ENCODE measurements around the gene RARB. TPM values are rescaled to one million over a fixed set of nuclear protein-coding genes. Genes with fewer than 3 reads are reported as not detected.
A peak's percentile ranks its signal among the peaks of the same experiment; 100 is the strongest.

The RARB gene
- total RNA-seq, 1 experiment from 2014 or later: 2.5 TPM

GRCh38 chr3:25427563-25427941 is 511 bp upstream of the RARB start:
- POLR2A ChIA-PET: interaction anchor here (0.7 to 1.5 kb wide), 3 partner anchors 17 to 487 kb away, joined by 3 to 6 read pairs (median 5); no protein-coding TSS in a partner anchor
- intact Hi-C loops (cut with micrococcal nuclease; ENCODE audit: unreplicated experiment): loop anchor here (5.0 kb wide), 1 partner anchor 165 kb away; no protein-coding TSS in a partner anchor

GRCh38 chr3:25428789-25429335 is 799 bp downstream of the RARB start:
- H3K4me1 ChIP-seq: peaks cover 64% of the 10 kb centered on the region
- H3K27me3 Mint-ChIP-seq (ENCODE audit: insufficient read depth, unreplicated experiment): no peaks in the 10 kb centered on the region
- TF ChIP-seq CTCF (IDR thresholded peaks at IDR 0.05; ENCODE audit: insufficient read depth in 1 of 2, low read depth in 1 of 2, low read length in 1 of 2, severe bottlenecking in 1 of 2, unreplicated experiment in 1 of 2): no peak
- ChIA-PET CTCF (interaction anchor here (1.2 kb wide), 1 partner anchor 26 kb away, joined by 4 read pairs; no protein-coding TSS in a partner anchor), POLR2A (no interaction called here)
- no peaks in the 10 kb centered on the region for H3K9me3 Mint-ChIP-seq (ENCODE audit: unreplicated experiment)
- H3K4me3 Mint-ChIP-seq (ENCODE audit: unreplicated experiment): peak overlapping the region; percentile 83
- H3K4me1 Mint-ChIP-seq (ENCODE audit: low read depth, unreplicated experiment): peaks cover 21% of the 10 kb centered on the region
- no peak overlapping the region for H3K27ac Mint-ChIP-seq (ENCODE audit: unreplicated experiment)
- intact Hi-C loops (cut with micrococcal nuclease; ENCODE audit: unreplicated experiment): loop anchor here (5.0 kb wide), 1 partner anchor 163 kb away; no protein-coding TSS in a partner anchor
- H3K27me3 ChIP-seq (replicated peaks; ENCODE audit: control insufficient read depth, insufficient read depth, low read length): no peaks in the 10 kb centered on the region; the same call in 1 of the 2 replicates
- peaks cover 1% of the 10 kb centered on the region for H3K36me3 Mint-ChIP-seq (ENCODE audit: insufficient read depth, unreplicated experiment)
- H3K9me3 ChIP-seq: no peaks in the 10 kb centered on the region
- peak overlapping the region; percentile 59 for H3K4me3 ChIP-seq (ENCODE audit: low read depth, low read length)
- no peak for DNase-seq
- no peaks in the 10 kb centered on the region for H3K36me3 ChIP-seq (ENCODE audit: control insufficient read depth, insufficient read depth, low read length)
- BruUV-seq (replicated peaks): no TSS peak

More at GRCh38 chr3:25427563-25427941, 511 bp upstream of the RARB start:
- no peaks in the 10 kb centered on the region for H3K9me3 ChIP-seq
- peak overlapping the region; percentile 59 for H3K4me3 ChIP-seq (ENCODE audit: low read depth, low read length)
- Mint-ChIP-seq H3K9me3 (ENCODE audit: unreplicated experiment) (no peaks in the 10 kb centered on the region), H3K27ac (ENCODE audit: unreplicated experiment) (no peak overlapping the region), H3K36me3 (ENCODE audit: insufficient read depth, unreplicated experiment) (peaks cover 4% of the 10 kb centered on the region), H3K27me3 (ENCODE audit: insufficient read depth, unreplicated experiment) (no peaks in the 10 kb centered on the region), H3K4me3 (ENCODE audit: unreplicated experiment) (peak overlapping the region; percentile 83), H3K4me1 (ENCODE audit: low read depth, unreplicated experiment) (peaks cover 19% of the 10 kb centered on the region)
- DNase-seq: no peak
- no peak for TF ChIP-seq CTCF (IDR thresholded peaks at IDR 0.05; ENCODE audit: insufficient read depth in 1 of 2, low read depth in 1 of 2, low read length in 1 of 2, severe bottlenecking in 1 of 2, unreplicated experiment in 1 of 2)
- TSS peak; percentile 95 for BruUV-seq (replicated peaks)
- no peaks in the 10 kb centered on the region for H3K36me3 ChIP-seq (ENCODE audit: control insufficient read depth, insufficient read depth, low read length)
- no peaks in the 10 kb centered on the region; the same call in 1 of the 2 replicates for H3K27me3 ChIP-seq (replicated peaks; ENCODE audit: control insufficient read depth, insufficient read depth, low read length)
- CTCF ChIA-PET: interaction anchor here (1.2 kb wide), 1 partner anchor 27 kb away, joined by 4 read pairs; no protein-coding TSS in a partner anchor
- peaks cover 67% of the 10 kb centered on the region for H3K4me1 ChIP-seq

GRCh38 chr3:25429361-25430286 is 1.6 kb downstream of the RARB start:
- peaks cover 20% of the 10 kb centered on the region for H3K4me1 Mint-ChIP-seq (ENCODE audit: low read depth, unreplicated experiment)
- H3K4me3 Mint-ChIP-seq (ENCODE audit: unreplicated experiment): peak overlapping the region; percentile 83
- H3K27me3 ChIP-seq (replicated peaks; ENCODE audit: control insufficient read depth, insufficient read depth, low read length): no peaks in the 10 kb centered on the region; the same call in 1 of the 2 replicates
- peaks cover 58% of the 10 kb centered on the region for H3K4me1 ChIP-seq
- no peaks in the 10 kb centered on the region for H3K9me3 ChIP-seq
- H3K27me3 Mint-ChIP-seq (ENCODE audit: insufficient read depth, unreplicated experiment): no peaks in the 10 kb centered on the region
- CTCF ChIA-PET: no interaction called here
- no peaks in the 10 kb centered on the region for H3K36me3 ChIP-seq (ENCODE audit: control insufficient read depth, insufficient read depth, low read length)
- no peak for TF ChIP-seq CTCF (IDR thresholded peaks at IDR 0.05; ENCODE audit: insufficient read depth in 1 of 2, low read depth in 1 of 2, low read length in 1 of 2, severe bottlenecking in 1 of 2, unreplicated experiment in 1 of 2)
- BruUV-seq (replicated peaks): no TSS peak
- POLR2A ChIA-PET: interaction anchor here (0.9 kb wide), 1 partner anchor 25 kb away, joined by 4 read pairs; no protein-coding TSS in a partner anchor
- DNase-seq: peak in 1 of 2 experiments; percentile 45
- H3K27ac Mint-ChIP-seq (ENCODE audit: unreplicated experiment): no peak overlapping the region
- H3K36me3 Mint-ChIP-seq (ENCODE audit: insufficient read depth, unreplicated experiment): no peaks in the 10 kb centered on the region
- H3K9me3 Mint-ChIP-seq (ENCODE audit: unreplicated experiment): no peaks in the 10 kb centered on the region
- H3K4me3 ChIP-seq (ENCODE audit: low read depth, low read length): peak overlapping the region; percentile 59
- intact Hi-C loops (cut with micrococcal nuclease; ENCODE audit: unreplicated experiment): loop anchor here (1.0 to 10.0 kb wide), 5 partner anchors 19 to 285 kb away; no protein-coding TSS in a partner anchor

Data from Caco-2 (cell line).